OCI-LY1 (cell line): ENCODE measurements around the gene HTR2A.

Source experiments
- H2AFZ ChIP-seq: fragments of 200-600 bp; sonication (generic), shearing (Covaris generic); 2 replicates; pipeline ENCODE4 v1.6.0; 2014; ENCODE audit warnings: antibody characterized with exemption, mild to moderate bottlenecking, low read length
- H3F3A ChIP-seq: fragments of 200-600 bp; sonication (generic), shearing (Covaris generic); 2 replicates; pipeline ENCODE4 v1.6.0; 2014; ENCODE audit warnings: mild to moderate bottlenecking, antibody characterized with exemption, low read length, moderate library complexity; ENCODE audit not compliant: insufficient read depth
- H3K27ac ChIP-seq: fragments of 200-600 bp; sonication (generic); 2 replicates; pipeline ENCODE4 v1.5.1; 2014; ENCODE audit warnings: low read length, mixed run types, mild to moderate bottlenecking, low read depth; ENCODE audit not compliant: poor library complexity, severe bottlenecking
- H3K27me3 ChIP-seq: fragments of 200-600 bp; sonication (generic); 2 replicates; pipeline ENCODE4 v1.6.0; 2014; ENCODE audit warnings: antibody characterized with exemption, mild to moderate bottlenecking, low read length, moderate library complexity; ENCODE audit not compliant: insufficient read depth
- H3K36me3 ChIP-seq: fragments of 200-600 bp; sonication (generic); 2 replicates; pipeline ENCODE4 v1.6.1; 2014; ENCODE audit warnings: mild to moderate bottlenecking, antibody characterized with exemption, low read length, moderate library complexity, mixed read lengths; ENCODE audit not compliant: insufficient read depth
- H3K4me1 ChIP-seq: fragments of 200-600 bp; sonication (generic); 2 replicates; pipeline ENCODE4 v1.5.1; 2014; ENCODE audit warnings: mild to moderate bottlenecking, low read length, moderate library complexity; ENCODE audit not compliant: insufficient read depth, severe bottlenecking
- H3K4me2 ChIP-seq: fragments of 200-600 bp; sonication (generic), shearing (Covaris generic); 2 replicates; pipeline ENCODE4 v1.6.1; 2014; ENCODE audit warnings: low read length
- H3K4me3 ChIP-seq: fragments of 200-600 bp; sonication (generic); 2 replicates; pipeline ENCODE4 v1.5.1; 2014; ENCODE audit warnings: low read length, low read depth, mild to moderate bottlenecking, mixed read lengths; ENCODE audit not compliant: poor library complexity, severe bottlenecking
- H3K79me2 ChIP-seq: fragments of 200-600 bp; shearing (Covaris generic); 2 replicates; pipeline ENCODE4 v1.6.1; 2016; ENCODE audit warnings: mixed run types, low read length, mixed read lengths; ENCODE audit not compliant: insufficient read depth
- H3K9ac ChIP-seq: fragments of 200-600 bp; sonication (generic), shearing (Covaris generic); 2 replicates; pipeline ENCODE4 v1.6.1; 2014; ENCODE audit warnings: mild to moderate bottlenecking, low read length, mixed read lengths
- H3K9me2 ChIP-seq: fragments of 200-600 bp; sonication (generic), shearing (Covaris generic); 2 replicates; pipeline ENCODE4 v1.6.1; 2014; ENCODE audit warnings: low read depth, mild to moderate bottlenecking, low read length, mixed read lengths
- H3K9me3 ChIP-seq: fragments of 200-600 bp; shearing (Covaris generic); 2 replicates; pipeline ENCODE4 v1.6.1; 2014; ENCODE audit warnings: low read length, mixed read lengths
- H4K20me1 ChIP-seq: fragments of 200-600 bp; sonication (generic), shearing (Covaris generic); 2 replicates; pipeline ENCODE4 v1.6.0; 2016; ENCODE audit warnings: mild to moderate bottlenecking, low read length; ENCODE audit not compliant: insufficient read depth
- CTCF ChIP-seq: fragments of 200-600 bp; sonication (generic), shearing (Covaris generic); IDR thresholded peaks from 2 replicates; pipeline ENCODE4 v1.5.1; 2017; ENCODE audit warnings: mild to moderate bottlenecking, antibody characterized with exemption, low read length, moderate library complexity, mixed read lengths
- EZH2 ChIP-seq: fragments of 200-600 bp; sonication (generic), shearing (Covaris generic); IDR thresholded peaks from 2 replicates; pipeline ENCODE4 v1.8.0; 2017; ENCODE audit warnings: borderline replicate concordance, mixed run types, mild to moderate bottlenecking, antibody characterized with exemption, low read length, moderate library complexity, mixed read lengths

The HTR2A gene

GRCh38 chr13:46913757-46914156, 16.9 kb upstream of the HTR2A start:
- no peak overlapping the region for H2AFZ ChIP-seq
- no peaks in the 10 kb centered on the region for H3F3A ChIP-seq
- H3K4me3 ChIP-seq = no peak overlapping the region
- H3K9me3 ChIP-seq = no peaks in the 10 kb centered on the region
- H3K9me2 ChIP-seq = no peaks in the 10 kb centered on the region
- H3K9ac ChIP-seq = no peak overlapping the region
- H3K4me1 ChIP-seq = no peaks in the 10 kb centered on the region
- H3K36me3 ChIP-seq = no peaks in the 10 kb centered on the region
- TF ChIP-seq EZH2 = no peak
- TF ChIP-seq CTCF = no peak
- H3K79me2 ChIP-seq = no peaks in the 10 kb centered on the region
- H3K27ac ChIP-seq = no peak overlapping the region
- H3K4me2 ChIP-seq = no peak overlapping the region
- no peaks in the 10 kb centered on the region for H4K20me1 ChIP-seq
- H3K27me3 ChIP-seq = no peaks in the 10 kb centered on the region

- no peak overlapping the region for H3K27ac ChIP-seq
- no peaks in the 10 kb centered on the region for H3K79me2 ChIP-seq
- no peaks in the 10 kb centered on the region for H3K9me3 ChIP-seq
- no peaks in the 10 kb centered on the region for H3K9me2 ChIP-seq
- H4K20me1 ChIP-seq = no peaks in the 10 kb centered on the region
- no peak overlapping the region for H3K4me2 ChIP-seq
- no peak overlapping the region for H3K4me3 ChIP-seq
- no peak overlapping the region for H3K9ac ChIP-seq
- H3K36me3 ChIP-seq = no peaks in the 10 kb centered on the region
- H3K27me3 ChIP-seq = no peaks in the 10 kb centered on the region
- H3K4me1 ChIP-seq = no peaks in the 10 kb centered on the region
- H2AFZ ChIP-seq = no peak overlapping the region
- TF ChIP-seq EZH2 (no peak), CTCF (no peak)
- no peaks in the 10 kb centered on the region for H3F3A ChIP-seq
These were observed 12.2 kb upstream of the HTR2A start for GRCh38 chr13:46909042-46909441.

- Histone ChIP-seq H3K27ac (no peak overlapping the region), H3K4me2 (no peak overlapping the region), H3K4me1 (no peaks in the 10 kb centered on the region), H3K9me2 (no peaks in the 10 kb centered on the region), H3K9me3 (no peaks in the 10 kb centered on the region), H3K4me3 (no peak overlapping the region), H3K36me3 (no peaks in the 10 kb centered on the region), H3K9ac (no peak overlapping the region), H2AFZ (no peak overlapping the region), H3K27me3 (no peaks in the 10 kb centered on the region), H3K79me2 (no peaks in the 10 kb centered on the region), H3F3A (no peaks in the 10 kb centered on the region), H4K20me1 (no peaks in the 10 kb centered on the region)
- no peak for TF ChIP-seq EZH2
- TF ChIP-seq CTCF = no peak
These were observed 11.6 kb upstream of the HTR2A start for GRCh38 chr13:46908501-46908900.
